ENCODE results near the gene ZNF345.

ZNF345 gene

DNA sequence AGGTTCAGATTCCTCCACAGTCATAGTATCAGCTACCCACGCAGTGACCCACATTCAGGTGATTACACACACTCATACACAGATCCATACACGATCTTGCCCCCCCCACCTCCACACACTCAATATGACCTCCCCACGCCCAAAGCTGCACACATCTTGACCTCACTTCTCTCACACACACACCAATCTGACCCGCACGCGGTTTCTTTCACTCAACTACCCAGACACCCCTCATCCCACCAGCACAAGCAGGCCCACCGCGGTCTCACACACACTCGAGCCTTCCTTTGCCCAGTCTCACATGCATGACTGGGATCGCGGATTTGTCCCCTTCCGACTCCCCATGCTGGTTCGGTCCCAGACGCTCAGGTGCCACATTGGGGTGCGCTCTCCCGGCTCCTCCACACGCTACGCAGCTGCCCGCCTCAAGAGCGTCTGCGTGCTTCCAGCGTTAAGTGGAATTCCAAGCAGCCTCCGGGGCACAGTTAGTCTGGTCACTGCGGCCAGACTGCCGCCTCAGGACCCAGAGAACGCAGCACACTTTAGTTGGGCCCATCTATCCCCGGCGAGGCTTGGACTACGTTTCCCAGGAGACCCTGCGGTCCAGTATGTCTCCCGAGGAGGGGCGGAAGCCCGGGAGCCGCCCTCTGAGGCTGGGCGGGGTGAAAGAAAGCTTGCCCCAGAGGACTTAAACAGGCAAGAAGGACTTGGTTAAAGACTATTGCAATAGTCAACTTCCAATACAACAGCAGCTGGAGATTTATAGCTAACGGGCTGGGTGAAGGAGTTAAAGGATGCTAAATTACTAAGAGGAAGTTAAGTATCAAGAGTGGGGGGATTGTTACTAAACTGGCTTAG lies 746 bp upstream of the ZNF345 start:
- H3K36me3 ChIP-seq (ENCODE audit: insufficient read depth, low read depth, low read length), result peaks cover 12% of the 10 kb centered on the region
- peak overlapping the region; percentile 93 for H3K4me3 ChIP-seq (ENCODE audit: low read length)

DNA sequence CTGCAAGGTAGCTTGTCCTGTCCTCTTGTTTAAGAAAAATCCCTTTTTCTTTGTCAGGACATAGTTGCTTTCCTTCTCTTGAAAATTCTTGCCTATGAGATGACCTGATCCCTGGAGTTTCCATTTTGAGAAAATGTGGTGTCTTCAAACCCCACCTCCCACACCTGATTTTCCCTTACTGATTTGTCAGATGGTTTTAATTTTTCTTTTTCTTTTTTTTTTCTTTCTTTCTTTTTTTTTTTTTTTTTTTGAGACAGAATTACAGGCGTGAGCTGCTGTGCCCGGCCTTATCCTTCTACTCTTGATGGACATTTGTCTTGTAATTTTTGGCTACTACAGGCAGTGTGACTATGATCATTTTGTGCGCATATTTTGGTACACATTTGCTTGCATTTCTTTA lies 1.2 kb downstream of the ZNF345 start:
- Histone ChIP-seq H3K9me3 (ENCODE audit: insufficient read depth, low read depth, low read length) (peaks cover 33% of the 10 kb centered on the region), H3K4me1 (ENCODE audit: insufficient read depth, low read length) (peaks cover 3% of the 10 kb centered on the region; the same call in 1 of the 2 replicates), H3K4me3 (ENCODE audit: low read length) (peak overlapping the region; percentile 93), H3K27me3 (ENCODE audit: insufficient read depth, low read length) (no peaks in the 10 kb centered on the region), H3K36me3 (ENCODE audit: insufficient read depth, low read depth, low read length) (peaks cover 23% of the 10 kb centered on the region), H3K9ac (ENCODE audit: low read depth, low read length) (peak overlapping the region; percentile 90; the same call in 1 of the 2 replicates), H3K27ac (ENCODE audit: low read length) (no peak overlapping the region)

More for the DNA sequence above, 746 bp upstream of the ZNF345 start:
- H3K9ac ChIP-seq (ENCODE audit: low read depth, low read length), result peak overlapping the region; percentile 90
- peaks cover 18% of the 10 kb centered on the region; the same call in 1 of the 2 replicates for H3K9me3 ChIP-seq (ENCODE audit: insufficient read depth, low read depth, low read length)
- no peaks in the 10 kb centered on the region for H3K27me3 ChIP-seq (ENCODE audit: insufficient read depth, low read length)
- H3K27ac ChIP-seq (ENCODE audit: low read length), result no peak overlapping the region
- peaks cover 3% of the 10 kb centered on the region; the same call in 1 of the 2 replicates for H3K4me1 ChIP-seq (ENCODE audit: insufficient read depth, low read length)

DNA sequence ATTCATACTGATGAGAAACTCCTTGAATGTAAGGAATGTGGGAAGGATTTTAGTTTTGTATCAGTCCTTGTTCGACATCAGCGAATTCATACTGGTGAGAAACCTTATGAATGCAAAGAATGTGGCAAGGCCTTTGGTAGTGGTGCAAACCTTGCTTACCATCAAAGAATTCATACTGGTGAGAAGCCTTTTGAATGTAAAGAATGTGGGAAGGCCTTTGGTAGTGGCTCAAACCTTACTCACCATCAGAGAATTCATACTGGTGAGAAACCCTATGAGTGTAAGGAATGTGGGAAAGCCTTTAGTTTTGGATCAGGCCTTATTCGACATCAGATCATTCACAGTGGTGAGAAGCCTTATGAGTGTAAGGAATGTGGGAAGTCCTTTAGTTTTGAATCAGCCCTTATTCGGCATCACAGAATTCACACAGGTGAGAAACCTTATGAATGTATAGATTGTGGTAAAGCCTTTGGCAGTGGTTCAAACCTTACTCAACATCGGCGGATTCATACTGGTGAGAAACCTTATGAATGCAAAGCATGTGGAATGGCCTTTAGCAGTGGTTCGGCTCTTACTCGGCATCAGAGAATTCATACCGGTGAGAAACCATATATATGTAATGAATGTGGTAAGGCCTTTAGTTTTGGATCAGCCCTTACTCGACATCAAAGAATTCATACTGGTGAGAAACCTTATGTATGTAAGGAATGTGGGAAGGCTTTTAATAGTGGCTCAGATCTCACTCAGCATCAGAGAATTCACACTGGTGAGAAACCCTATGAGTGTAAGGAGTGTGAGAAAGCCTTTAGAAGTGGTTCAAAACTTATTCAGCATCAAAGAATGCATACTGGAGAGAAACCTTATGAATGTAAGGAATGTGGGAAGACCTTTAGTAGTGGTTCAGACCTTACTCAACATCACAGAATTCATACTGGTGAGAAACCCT lies 26.6 kb downstream of the ZNF345 start:
- H3K27me3 ChIP-seq (ENCODE audit: insufficient read depth, low read length), result no peaks in the 10 kb centered on the region
- H3K9me3 ChIP-seq (ENCODE audit: insufficient read depth, low read depth, low read length), result peaks cover 89% of the 10 kb centered on the region
- no peaks in the 10 kb centered on the region for H3K4me1 ChIP-seq (ENCODE audit: insufficient read depth, low read length)
- H3K4me3 ChIP-seq (ENCODE audit: low read length), result no peak overlapping the region
- no peak overlapping the region for H3K27ac ChIP-seq (ENCODE audit: low read length)
- no peak overlapping the region for H3K9ac ChIP-seq (ENCODE audit: low read depth, low read length)
- H3K36me3 ChIP-seq (ENCODE audit: insufficient read depth, low read depth, low read length), result peaks cover 46% of the 10 kb centered on the region

DNA sequence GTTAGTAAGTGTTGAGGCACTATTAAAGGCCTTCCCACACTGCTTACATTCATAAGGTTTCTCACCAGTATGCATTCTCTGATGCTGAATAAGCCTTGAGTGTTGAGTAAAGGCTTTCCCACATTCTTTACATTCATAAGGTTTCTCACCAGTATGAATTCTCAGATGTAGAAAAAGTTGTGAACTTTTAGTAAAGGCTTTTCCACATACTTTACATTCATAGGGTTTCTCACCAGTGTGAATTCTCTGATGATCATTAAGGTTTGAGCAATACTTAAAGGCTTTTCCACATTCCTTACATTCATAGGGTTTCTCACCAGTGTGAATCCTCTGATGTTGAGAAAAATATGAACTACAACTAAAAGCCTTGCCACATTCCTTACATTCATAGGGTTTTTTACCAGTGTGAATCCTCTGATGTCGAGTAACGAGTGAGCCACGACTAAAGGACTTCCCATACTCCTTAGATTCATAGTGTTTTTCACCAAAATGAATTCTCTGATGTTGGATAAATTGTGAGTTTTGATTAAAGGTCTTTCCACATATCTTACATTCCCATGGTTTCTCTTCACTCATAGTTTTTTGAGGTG lies 41.2 kb downstream of the ZNF345 start:
- no peak overlapping the region for H3K9ac ChIP-seq (ENCODE audit: low read depth, low read length)
- no peaks in the 10 kb centered on the region for H3K27me3 ChIP-seq (ENCODE audit: insufficient read depth, low read length)
- peaks cover 36% of the 10 kb centered on the region for H3K36me3 ChIP-seq (ENCODE audit: insufficient read depth, low read depth, low read length)
- H3K9me3 ChIP-seq (ENCODE audit: insufficient read depth, low read depth, low read length), result peaks cover 91% of the 10 kb centered on the region
- peak overlapping the region; percentile 42; the same call in 1 of the 2 replicates for H3K4me3 ChIP-seq (ENCODE audit: low read length)
- no peaks in the 10 kb centered on the region for H3K4me1 ChIP-seq (ENCODE audit: insufficient read depth, low read length)
- H3K27ac ChIP-seq (ENCODE audit: low read length), result no peak overlapping the region

DNA sequence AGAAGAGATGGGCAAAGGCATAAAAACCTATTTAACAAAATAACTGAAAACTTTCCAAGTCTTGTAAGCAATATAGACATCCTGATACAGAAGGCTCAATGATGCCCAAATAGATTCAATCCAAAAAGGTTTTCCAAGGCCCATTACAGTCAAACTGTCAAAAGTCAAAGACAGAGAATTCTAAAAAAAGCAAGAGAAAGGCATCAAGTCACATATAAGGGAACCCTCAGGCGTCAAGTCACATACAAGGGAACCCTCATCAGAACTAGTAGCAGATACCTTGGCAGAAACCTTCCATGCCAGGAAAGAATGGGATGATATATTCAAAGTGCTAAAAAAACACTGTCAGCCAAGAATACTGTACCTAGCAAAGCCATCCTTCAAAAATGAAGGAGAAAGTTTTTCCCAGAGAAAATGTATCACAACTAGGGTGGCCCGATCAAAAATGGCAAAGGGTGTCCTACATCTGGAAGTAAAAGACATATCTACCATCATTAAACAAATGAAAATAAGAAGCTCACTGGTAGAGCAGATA lies 44.2 kb downstream of the ZNF345 start:
- Histone ChIP-seq H3K27me3 (ENCODE audit: insufficient read depth, low read length) (no peaks in the 10 kb centered on the region), H3K4me3 (ENCODE audit: low read length) (no peak overlapping the region), H3K27ac (ENCODE audit: low read length) (no peak overlapping the region), H3K4me1 (ENCODE audit: insufficient read depth, low read length) (no peaks in the 10 kb centered on the region), H3K9me3 (ENCODE audit: insufficient read depth, low read depth, low read length) (peaks cover 90% of the 10 kb centered on the region), H3K9ac (ENCODE audit: low read depth, low read length) (no peak overlapping the region), H3K36me3 (ENCODE audit: insufficient read depth, low read depth, low read length) (peaks cover 34% of the 10 kb centered on the region)

DNA sequence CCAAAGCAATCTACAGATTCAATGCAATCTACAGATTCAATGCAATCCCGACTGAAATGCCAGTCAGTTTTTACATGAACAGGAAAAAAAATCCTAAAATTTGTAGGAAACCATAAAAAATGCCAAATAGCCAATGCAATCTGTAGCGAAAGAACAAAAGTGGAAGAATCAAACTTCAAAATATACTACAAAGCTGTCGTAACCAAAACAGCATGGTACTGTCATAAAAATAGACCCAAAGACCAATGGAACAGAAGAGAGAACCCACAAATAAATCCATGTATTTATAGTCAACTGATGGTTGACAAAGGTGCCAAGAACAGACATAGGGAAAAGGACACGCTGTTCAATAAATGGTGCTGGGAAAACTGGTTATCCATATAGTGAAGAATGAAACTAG lies 47.7 kb downstream of the ZNF345 start:
- peaks cover 7% of the 10 kb centered on the region; the same call in 1 of the 2 replicates for H3K36me3 ChIP-seq (ENCODE audit: insufficient read depth, low read depth, low read length)
- H3K9me3 ChIP-seq (ENCODE audit: insufficient read depth, low read depth, low read length), result peaks cover 83% of the 10 kb centered on the region
- no peaks in the 10 kb centered on the region for H3K27me3 ChIP-seq (ENCODE audit: insufficient read depth, low read length)

DNA sequence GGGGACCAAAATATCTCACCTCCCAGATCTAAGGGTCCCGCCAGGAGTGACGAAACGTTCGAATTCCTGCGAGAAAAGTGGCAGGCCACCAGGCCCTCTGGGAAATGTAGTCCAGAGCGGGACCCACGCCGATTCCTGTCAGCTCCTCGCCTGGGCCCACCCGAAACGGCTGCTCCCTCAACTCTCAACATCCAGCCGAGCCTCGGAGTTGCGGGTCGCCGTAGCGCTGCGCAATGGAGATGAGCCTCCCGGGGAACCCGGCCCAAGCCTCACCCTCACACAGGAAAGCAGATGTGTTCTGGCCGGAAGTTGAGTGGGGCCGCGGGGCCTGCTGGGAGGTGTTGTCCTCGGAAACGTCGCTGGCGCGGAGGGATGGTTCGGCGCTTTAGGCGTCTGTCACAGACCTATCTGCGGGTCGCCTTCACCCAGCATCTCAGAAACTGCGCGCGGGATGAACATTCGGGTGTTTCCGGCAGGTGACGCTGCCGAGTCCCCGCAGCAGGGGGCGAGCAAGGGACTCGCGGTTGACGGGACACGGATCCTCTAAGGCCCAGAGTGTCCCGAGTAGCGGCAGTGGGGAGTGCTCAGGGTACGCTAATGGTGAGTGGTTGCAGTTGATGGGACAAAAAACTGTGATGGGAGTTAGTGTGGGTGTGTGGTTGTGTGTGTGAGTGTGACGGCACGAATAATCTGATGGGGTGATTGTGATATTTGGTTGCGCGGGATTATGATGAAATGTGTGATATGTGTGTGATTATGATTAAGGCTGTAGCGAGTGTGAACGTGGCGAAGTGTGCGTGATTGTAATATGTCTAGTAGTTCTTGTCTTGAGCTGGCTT lies 65.5 kb downstream of the ZNF345 start, which contains the start of the genes ZNF568 and ZNF829:
ZNF568 (plus strand) TSS at position 341 of the 839 bp plus-strand sequence. CDS start 6,439 bp downstream, outside the sequence.
ZNF829 (minus strand) TSS at position 300 of the 839 bp plus-strand sequence. CDS start 1,124 bp downstream, outside the sequence.
- peaks cover 11% of the 10 kb centered on the region; the same call in 1 of the 2 replicates for H3K36me3 ChIP-seq (ENCODE audit: insufficient read depth, low read depth, low read length)
- peaks cover 78% of the 10 kb centered on the region for H3K9me3 ChIP-seq (ENCODE audit: insufficient read depth, low read depth, low read length)
- no peaks in the 10 kb centered on the region for H3K4me1 ChIP-seq (ENCODE audit: insufficient read depth, low read length)
- H3K4me3 ChIP-seq (ENCODE audit: low read length), result peak within 1 kb of the TSS; percentile 98
- H3K27me3 ChIP-seq (ENCODE audit: insufficient read depth, low read length), result no peaks in the 10 kb centered on the region
- H3K9ac ChIP-seq (ENCODE audit: low read depth, low read length), result peak within 1 kb of the TSS; percentile 76; the same call in 1 of the 2 replicates
- no peak within 1 kb of the TSS for H3K27ac ChIP-seq (ENCODE audit: low read length)

More for the DNA sequence above, 47.7 kb downstream of the ZNF345 start:
- no peak overlapping the region for H3K9ac ChIP-seq (ENCODE audit: low read depth, low read length)
- no peak overlapping the region for H3K27ac ChIP-seq (ENCODE audit: low read length)
- no peaks in the 10 kb centered on the region for H3K4me1 ChIP-seq (ENCODE audit: insufficient read depth, low read length)
- no peak overlapping the region for H3K4me3 ChIP-seq (ENCODE audit: low read length)

DNA sequence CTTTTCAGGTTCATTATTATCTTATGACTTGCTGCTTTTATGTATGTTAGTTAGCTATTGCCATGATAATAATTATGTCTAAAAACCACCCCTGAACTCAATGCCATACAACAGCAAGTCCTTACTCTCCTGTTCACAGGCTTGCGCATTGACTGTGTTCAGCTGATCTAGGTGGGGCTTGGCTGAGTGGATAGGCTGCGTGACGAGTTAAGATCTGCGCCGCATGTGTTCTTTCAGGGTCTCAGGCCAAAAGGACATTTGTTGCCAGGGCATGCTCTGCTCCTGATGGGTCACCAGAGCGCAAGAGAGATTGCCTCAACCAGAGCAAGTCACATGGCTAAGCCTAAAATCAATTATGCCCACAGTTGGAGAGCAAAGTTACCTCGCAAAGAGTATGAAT lies 66.3 kb downstream of the ZNF345 start:
- H3K4me3 ChIP-seq (ENCODE audit: low read length), result peak overlapping the region; percentile 98
- no peaks in the 10 kb centered on the region for H3K4me1 ChIP-seq (ENCODE audit: insufficient read depth, low read length)
- H3K36me3 ChIP-seq (ENCODE audit: insufficient read depth, low read depth, low read length), result peaks cover 11% of the 10 kb centered on the region; the same call in 1 of the 2 replicates
- H3K9ac ChIP-seq (ENCODE audit: low read depth, low read length), result peak overlapping the region; percentile 76; the same call in 1 of the 2 replicates
- H3K27ac ChIP-seq (ENCODE audit: low read length), result no peak overlapping the region
- peaks cover 74% of the 10 kb centered on the region for H3K9me3 ChIP-seq (ENCODE audit: insufficient read depth, low read depth, low read length)
- no peaks in the 10 kb centered on the region for H3K27me3 ChIP-seq (ENCODE audit: insufficient read depth, low read length)

DNA sequence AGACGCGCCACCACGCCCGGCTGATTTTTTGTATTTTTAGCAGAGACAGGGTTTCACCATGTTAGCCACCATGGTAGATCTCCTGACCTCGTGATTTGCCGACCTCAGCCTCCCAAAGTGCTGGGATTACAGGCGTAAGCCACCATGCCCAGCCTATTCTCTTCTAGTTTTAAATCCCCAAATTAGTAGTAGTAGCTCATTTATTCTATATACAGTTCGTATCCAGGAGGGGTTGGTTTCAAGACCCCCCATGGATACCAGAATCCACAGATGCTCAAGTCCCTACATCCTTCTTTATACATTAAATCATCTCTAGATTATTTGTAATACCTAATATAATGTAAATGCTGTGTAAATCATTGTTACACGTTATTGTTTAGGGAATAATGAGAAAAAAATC lies 67.4 kb downstream of the ZNF345 start:
- Histone ChIP-seq H3K27ac (ENCODE audit: low read length) (no peak overlapping the region), H3K4me3 (ENCODE audit: low read length) (no peak overlapping the region), H3K9me3 (ENCODE audit: insufficient read depth, low read depth, low read length) (peaks cover 77% of the 10 kb centered on the region), H3K27me3 (ENCODE audit: insufficient read depth, low read length) (no peaks in the 10 kb centered on the region), H3K4me1 (ENCODE audit: insufficient read depth, low read length) (no peaks in the 10 kb centered on the region), H3K36me3 (ENCODE audit: insufficient read depth, low read depth, low read length) (peaks cover 11% of the 10 kb centered on the region; the same call in 1 of the 2 replicates), H3K9ac (ENCODE audit: low read depth, low read length) (no peak overlapping the region)

All from iPS-20b (cell line).